Thoracic aorta (tissue), 2 donors: Measurements from ENCODE around the gene MT2A. TPM values are rescaled to one million over a fixed set of nuclear protein-coding genes. Genes with fewer than 3 reads are reported as not detected.

Experiments
- ATAC-seq: fragments of 150-250 bp; one replicate; pipeline ENCODE4 v1.8.0; 2017; ENCODE audit warnings: low read depth; ENCODE audit not compliant: insufficient number of reproducible peaks, low FRiP score
- DNase-seq: peaks from one replicate; pipeline ENCODE4 v3.0.0-alpha.2; 2020; ENCODE audit warnings: low spot score
- H3K27ac ChIP-seq, 2 donors: fragments of 200-600 bp; sonication (generic); 1 replicate in 1 of 2; 2 replicates in 1 of 2; pipeline ENCODE4 v1.5.1; 2016; ENCODE audit warnings: mild to moderate bottlenecking in 2 of 2, moderate library complexity in 2 of 2
- H3K27me3 ChIP-seq: fragments of 200-600 bp; sonication (generic); replicated peaks from 2 replicates; pipeline ENCODE4 v1.6.0; 2016; ENCODE audit warnings: mild to moderate bottlenecking; ENCODE audit not compliant: insufficient read depth
- H3K36me3 ChIP-seq: fragments of 200-600 bp; sonication (generic); one replicate; pipeline ENCODE4 v1.5.1; 2016
- H3K4me1 ChIP-seq, 2 donors: fragments of 200-600 bp; sonication (generic); 1 replicate in 1 of 2; 2 replicates in 1 of 2; pipeline versions ENCODE4 v1.5.1 to v1.6.0; 2016; ENCODE audit warnings: low read depth in 2 of 2, mild to moderate bottlenecking in 1 of 2; ENCODE audit not compliant: control insufficient read depth in 1 of 2
- H3K4me3 ChIP-seq: fragments of 200-600 bp; sonication (generic); 2 replicates; pipeline ENCODE4 v1.5.1; 2016; ENCODE audit warnings: mild to moderate bottlenecking
- H3K9me3 ChIP-seq: fragments of 200-600 bp; sonication (generic); 2 replicates; pipeline ENCODE4 v1.5.1; 2016
- CTCF ChIP-seq: fragments of 200-600 bp; sonication (generic); IDR thresholded peaks from one replicate; pipeline ENCODE4 v1.5.1; 2019; ENCODE audit warnings: antibody characterized with exemption
- total RNA-seq, 2 donors: library from RNA; depleted of rRNA; stranded (reverse); fragments of >200 nt; gene quantifications; one replicate each; pipeline versions ENCODE4 v1.1.0 to v1.2.3, GENCODE V29; 2016

The MT2A gene
- total RNA-seq, 2 donors from 2014 or later = 107 to 185 TPM

GRCh38 chr16:56634715-56635440 lies 26.5 kb downstream of the MT2A start:
- Histone ChIP-seq H3K36me3 (no peaks in the 10 kb centered on the region), H3K9me3 (no peaks in the 10 kb centered on the region), H3K27me3 (no peaks in the 10 kb centered on the region), H3K27ac (no peak overlapping the region), H3K4me1 (peaks cover 5 to 37% of the 10 kb centered on the region in 2 donors), H3K4me3 (peak overlapping the region; percentile 24)
- ATAC-seq (no peak), DNase-seq (no peak)
- no peak for TF ChIP-seq CTCF

- H3K36me3 ChIP-seq = no peaks in the 10 kb centered on the region
- no peak overlapping the region for H3K27ac ChIP-seq
- peaks cover 5 to 37% of the 10 kb centered on the region in 2 donors for H3K4me1 ChIP-seq
- DNase-seq (no peak), ATAC-seq (no peak)
- H3K4me3 ChIP-seq = peak overlapping the region; percentile 24
- H3K27me3 ChIP-seq = no peaks in the 10 kb centered on the region
- TF ChIP-seq CTCF = no peak
- no peaks in the 10 kb centered on the region for H3K9me3 ChIP-seq
Measured at GRCh38 chr16:56635441-56635967, 27.1 kb downstream of the MT2A start.

- no peak overlapping the region for H3K4me3 ChIP-seq
- peaks cover 5 to 37% of the 10 kb centered on the region in 2 donors for H3K4me1 ChIP-seq
- H3K36me3 ChIP-seq = no peaks in the 10 kb centered on the region
- no peaks in the 10 kb centered on the region for H3K27me3 ChIP-seq
- DNase-seq (no peak), ATAC-seq (no peak)
- H3K9me3 ChIP-seq = no peaks in the 10 kb centered on the region
- no peak for TF ChIP-seq CTCF
- no peak overlapping the region for H3K27ac ChIP-seq
Measured at GRCh38 chr16:56636616-56637413, 28.4 kb downstream of the MT2A start.

GRCh38 chr16:56637814-56638750 lies 29.7 kb downstream of the MT2A start, which contains the start of gene MT1A:
Gene MT1A, plus strand, starts transcription at chr16:56638666. Its CDS starts 73 bp downstream, at chr16:56638739.
- H3K27ac ChIP-seq = peak within 1 kb of the TSS; percentile 68 to 83
- H3K9me3 ChIP-seq = no peaks in the 10 kb centered on the region
- DNase-seq (peak; percentile 52), ATAC-seq (peak; percentile 59)
- no peaks in the 10 kb centered on the region for H3K27me3 ChIP-seq
- H3K4me1 ChIP-seq = peaks cover 5 to 41% of the 10 kb centered on the region in 2 donors
- H3K4me3 ChIP-seq = peak within 1 kb of the TSS; percentile 75
- no peak for TF ChIP-seq CTCF
- H3K36me3 ChIP-seq = no peaks in the 10 kb centered on the region
